IMR-90 (cell line): ENCODE measurements around the gene EXOC3L2. TPM values are rescaled to one million over a fixed set of nuclear protein-coding genes. Genes with fewer than 3 reads are reported as not detected.

ENCODE experiments used
- ATAC-seq: fragments of 200-7000 bp; cut with Tn5 transposase; 2 replicates; pipeline ENCODE4 v1.9.1; 2020; ENCODE audit warnings: low read depth, mild to moderate bottlenecking, moderate library complexity
- BruUV-seq: library from RNA; stranded (reverse); fragments of 400-500 nt; replicated peaks from 2 replicates; lab custom pipeline; 2021; lab: Mats Ljungman, UMichigan
- CTCF ChIA-PET: fragments of 300-600 bp; formaldehyde crosslinking; extraction: SDS; loops from one replicate; lab custom pipeline; 2021; ENCODE audit warnings: antibody characterized with exemption; lab: Yijun Ruan, JAX
- POLR2A ChIA-PET: fragments of 300-600 bp; sonication (Branson Sonifier 250); formaldehyde crosslinking; loops from one replicate; lab custom pipeline; 2022; ENCODE audit warnings: antibody characterized with exemption; ENCODE audit not compliant: unreplicated experiment; lab: Charles Lee
- DNase-seq: peaks from one replicate; pipeline ENCODE4 v3.0.0; 2013
- H2AFZ ChIP-seq: replicated peaks from 2 replicates; pipeline ENCODE3; 2013; ENCODE audit warnings: low read length, mild to moderate bottlenecking; ENCODE audit not compliant: poor library complexity
- H2AK5ac ChIP-seq: 2 replicates; pipeline ENCODE4 v1.6.1; 2013; ENCODE audit warnings: low read depth, low read length, inconsistent platforms
- H2AK9ac ChIP-seq: replicated peaks from 2 replicates; pipeline ENCODE3; 2013; ENCODE audit warnings: mild to moderate bottlenecking, low read depth, low read length, moderate library complexity; ENCODE audit not compliant: poor library complexity
- H2BK120ac ChIP-seq: 2 replicates; pipeline ENCODE4 v1.6.1; 2013; ENCODE audit warnings: low read depth, low read length, inconsistent platforms
- H2BK15ac ChIP-seq: 3 replicates; pipeline ENCODE4 v1.6.1; 2013; ENCODE audit warnings: low read depth, low read length, inconsistent platforms
- H2BK20ac ChIP-seq: 2 replicates; pipeline ENCODE4 v1.6.1; 2013; ENCODE audit warnings: low read depth, mild to moderate bottlenecking, inconsistent platforms, low read length, moderate library complexity
- H2BK5ac ChIP-seq: 2 replicates; pipeline ENCODE4 v1.6.1; 2013; ENCODE audit warnings: mild to moderate bottlenecking, low read depth, low read length, inconsistent platforms; ENCODE audit not compliant: poor library complexity, severe bottlenecking
- H3K14ac ChIP-seq: replicated peaks from 2 replicates; pipeline ENCODE4 v1.6.1; 2013; ENCODE audit warnings: low read depth, low read length, inconsistent platforms
- H3K18ac ChIP-seq: 2 replicates; pipeline ENCODE4 v1.6.1; 2013; ENCODE audit warnings: low read depth, low read length, control low read depth
- H3K23ac ChIP-seq: 2 replicates; pipeline ENCODE4 v1.6.1; 2013; ENCODE audit warnings: low read depth, low read length, inconsistent platforms
- H3K27ac ChIP-seq: 2 replicates; pipeline ENCODE4 v1.5.1; 2013; ENCODE audit warnings: mild to moderate bottlenecking, control low read depth, low read length; ENCODE audit not compliant: insufficient read depth
- H3K27me3 ChIP-seq: 2 replicates; pipeline ENCODE4 v1.6.1; 2013; ENCODE audit warnings: low read length; ENCODE audit not compliant: control insufficient read depth, insufficient read depth
- H3K36me3 ChIP-seq: 2 replicates; pipeline ENCODE4 v1.6.1; 2013; ENCODE audit warnings: low read length, mixed read lengths; ENCODE audit not compliant: control insufficient read depth, insufficient read depth
- H3K4ac ChIP-seq: 2 replicates; pipeline ENCODE4 v1.6.1; 2013; ENCODE audit warnings: low read depth, low read length, inconsistent platforms
- H3K4me1 ChIP-seq: 2 replicates; pipeline ENCODE4 v1.6.1; 2013; ENCODE audit warnings: low read length, mixed read lengths; ENCODE audit not compliant: control insufficient read depth, insufficient read depth
- H3K4me2 ChIP-seq: 2 replicates; pipeline ENCODE4 v1.6.1; 2013; ENCODE audit warnings: low read depth, mild to moderate bottlenecking, control low read depth, low read length, moderate library complexity
- H3K4me3 ChIP-seq: 2 replicates; pipeline ENCODE4 v1.5.1; 2013; ENCODE audit warnings: low read depth, mild to moderate bottlenecking, control low read depth, low read length, moderate library complexity; ENCODE audit not compliant: insufficient read depth
- H3K56ac ChIP-seq: 2 replicates; pipeline ENCODE4 v1.6.1; 2013; ENCODE audit warnings: low read length, inconsistent platforms; ENCODE audit not compliant: insufficient read depth; ENCODE audit errors: extremely low read depth
- H3K79me1 ChIP-seq, 2 experiments: 2 replicates each; pipeline ENCODE4 v1.6.1; 2013; ENCODE audit warnings: low read length in 2 of 2, inconsistent platforms in 1 of 2, low read depth in 1 of 2
- H3K9ac ChIP-seq: 2 replicates; pipeline ENCODE4 v1.6.1; 2013; ENCODE audit warnings: low read depth, low read length, control low read depth
- H3K9me1 ChIP-seq: 2 replicates; pipeline ENCODE4 v1.6.1; 2013; ENCODE audit warnings: low read length, inconsistent platforms; ENCODE audit not compliant: insufficient read depth
- H3K9me3 ChIP-seq: 2 replicates; pipeline ENCODE4 v1.6.1; 2013; ENCODE audit warnings: low read length; ENCODE audit not compliant: control insufficient read depth, insufficient read depth
- H4K20me1 ChIP-seq: 2 replicates; pipeline ENCODE4 v1.6.1; 2013; ENCODE audit warnings: low read length, inconsistent platforms; ENCODE audit not compliant: insufficient read depth
- H4K5ac ChIP-seq: 2 replicates; pipeline ENCODE4 v1.6.1; 2013; ENCODE audit warnings: mild to moderate bottlenecking, low read depth, low read length, control low read depth
- H4K8ac ChIP-seq, 2 experiments: 2 replicates each; pipeline ENCODE4 v1.6.1; 2013; ENCODE audit warnings: low read depth in 2 of 2, low read length in 2 of 2, control low read depth in 1 of 2, inconsistent platforms in 1 of 2
- H4K91ac ChIP-seq: 2 replicates; pipeline ENCODE4 v1.6.1; 2013; ENCODE audit warnings: low read depth, low read length, inconsistent platforms; ENCODE audit not compliant: insufficient read depth
- BHLHE40 ChIP-seq: fragments of 150-350 bp; IDR thresholded peaks from 2 replicates; pipeline ENCODE4 v1.6.1; 2016; ENCODE audit warnings: mild to moderate bottlenecking, low read depth, low read length
- CEBPB ChIP-seq: IDR thresholded peaks from 2 replicates; pipeline ENCODE4 v1.6.1; 2012; ENCODE audit warnings: low read depth, low read length, improper control_type of control experiment
- CHD1 ChIP-seq: IDR thresholded peaks from 2 replicates; pipeline ENCODE4 v1.6.1; 2012; ENCODE audit warnings: low read depth, low read length, improper control_type of control experiment
- ELK1 ChIP-seq: fragments of 150-350 bp; IDR thresholded peaks from 2 replicates; pipeline ENCODE4 v1.6.1; 2016; ENCODE audit warnings: low read depth, mild to moderate bottlenecking, low read length, moderate library complexity, borderline replicate concordance
- FOS ChIP-seq: fragments of 150-350 bp; IDR thresholded peaks from 2 replicates; pipeline ENCODE4 v1.6.1; 2016; ENCODE audit warnings: low read depth, low read length
- MAFK ChIP-seq: IDR thresholded peaks from 2 replicates; pipeline ENCODE4 v1.6.1; 2012; ENCODE audit warnings: low read depth, low read length, improper control_type of control experiment
- MAZ ChIP-seq: IDR thresholded peaks from 2 replicates; pipeline ENCODE4 v1.6.1; 2012; ENCODE audit warnings: low read depth, mild to moderate bottlenecking, low read length, improper control_type of control experiment, moderate library complexity, borderline replicate concordance
- NFE2L2 ChIP-seq: fragments of 150-350 bp; IDR thresholded peaks from 2 replicates; pipeline ENCODE4 v1.6.1; 2016; ENCODE audit warnings: low read depth, mild to moderate bottlenecking, low read length
- POLR2A ChIP-seq: IDR thresholded peaks from 2 replicates; pipeline ENCODE4 v1.6.1; 2012; ENCODE audit warnings: mild to moderate bottlenecking, low read depth, low read length
- RAD21 ChIP-seq: IDR thresholded peaks from 2 replicates; pipeline ENCODE4 v1.6.1; 2012; ENCODE audit warnings: low read length, improper control_type of control experiment
- RCOR1 ChIP-seq: IDR thresholded peaks from 2 replicates; pipeline ENCODE4 v1.6.1; 2012; ENCODE audit warnings: mild to moderate bottlenecking, low read length, improper control_type of control experiment; ENCODE audit not compliant: insufficient replicate concordance
- RFX5 ChIP-seq: IDR thresholded peaks from 2 replicates; pipeline ENCODE4 v1.8.0; 2012; ENCODE audit warnings: low read depth, mild to moderate bottlenecking, low read length, moderate library complexity
- SMC3 ChIP-seq: fragments of 150-350 bp; IDR thresholded peaks from 2 replicates; pipeline ENCODE4 v1.6.1; 2016; ENCODE audit warnings: low read depth, mild to moderate bottlenecking, antibody characterized with exemption, low read length, moderate library complexity
- USF2 ChIP-seq: fragments of 150-350 bp; IDR thresholded peaks from 2 replicates; pipeline ENCODE4 v1.6.1; 2017; ENCODE audit warnings: mild to moderate bottlenecking, antibody characterized with exemption, low read length, low read depth
- WGBS, 2 experiments: methylation state at CpG; one replicate each; pipeline versions ENCODE4 v1.1.5 to v1.1.7; 2013; ENCODE audit warnings: missing lambda C conversion rate in 2 of 2; ENCODE audit not compliant: insufficient read length in 1 of 2; ENCODE audit errors: extremely low coverage in 2 of 2; 5-methylcytosine and 5-hydroxymethylcytosine counted together
- dilution Hi-C: fragments of 300-500 bp; cut with HindIII; formaldehyde crosslinking; loops from one replicate; pipeline ENCODE4 v1.14.3; 2018; ENCODE audit warnings: low sequenced_read_pairs; ENCODE audit not compliant: unreplicated experiment
- in situ Hi-C: fragments of 300-500 bp; cut with MboI; formaldehyde crosslinking; loops from 3 replicates; pipeline ENCODE4 v1.14.3; 2019; ENCODE audit warnings: low sequenced_read_pairs, inconsistent platforms, mixed read lengths
- intact Hi-C: fragments of 100-400 bp; cut with micrococcal nuclease; formaldehyde crosslinking; loops from 2 replicates; pipeline ENCODE4 v1.10.0; 2022
- polyA plus RNA-seq, 3 experiments: library from polyadenylated mRNA; depleted of rRNA; stranded (reverse); fragments of >200 nt; gene quantifications; 2 replicates each; pipeline ENCODE4 v1.2.3, GENCODE V29; 2012; ENCODE audit warnings: low replicate concordance in 1 of 3
- total RNA-seq: library from RNA; depleted of rRNA; stranded (reverse); fragments of >200 nt; gene quantifications from 2 replicates; pipeline ENCODE4 v1.2.3, GENCODE V29; 2012

The EXOC3L2 gene
- total and polyA plus RNA-seq, 2 of the 4 experiments (the other 2 are of a cell fraction) = 0.03 TPM; not detected in 1

GRCh38 chr19:45222724-45223123 lies 22.5 kb downstream of the EXOC3L2 start:
- Histone ChIP-seq H3K4ac (no peak overlapping the region), H3K9ac (no peak overlapping the region), H3K27me3 (peaks cover 41% of the 10 kb centered on the region), H4K5ac (no peak overlapping the region), H2BK20ac (no peak overlapping the region), H2BK120ac (no peak overlapping the region), H3K14ac (no peak overlapping the region), H2BK5ac (no peak overlapping the region), H3K18ac (no peak overlapping the region), H2AK5ac (no peak overlapping the region), H4K20me1 (no peaks in the 10 kb centered on the region; the same call in 1 of the 2 replicates), H2BK15ac (no peak overlapping the region), H3K4me3 (no peak overlapping the region), H3K9me1 (no peaks in the 10 kb centered on the region), H3K9me3 (no peaks in the 10 kb centered on the region), H3K79me1 (no peaks in the 10 kb centered on the region), H2AFZ (no peak overlapping the region), H3K56ac (no peak overlapping the region), H3K4me1 (no peaks in the 10 kb centered on the region), H3K27ac (no peak overlapping the region), H4K8ac (no peak overlapping the region), H3K36me3 (no peaks in the 10 kb centered on the region), H2AK9ac (no peak overlapping the region), H3K23ac (no peak overlapping the region), H4K91ac (no peak overlapping the region), H3K4me2 (no peak overlapping the region)
- dilution Hi-C loops (no loop called here), in situ Hi-C loops (no loop called here), intact Hi-C loops (no loop called here)
- ChIA-PET CTCF (no interaction called here), POLR2A (no interaction called here)
- WGBS, 2 experiments = 100% methylated on average over 1 of the region's 6 CpGs; no CpG with 5 or more reads in 1 of the 2 experiments
- DNase-seq (no peak), ATAC-seq (no peak)
- no peak for TF ChIP-seq RAD21
- TF ChIP-seq RCOR1 = no peak
- TF ChIP-seq USF2 = no peak
- no peak for TF ChIP-seq SMC3
- no peak for TF ChIP-seq FOS
- no peak for TF ChIP-seq POLR2A
- no peak for TF ChIP-seq MAFK
- no peak for TF ChIP-seq ELK1
- TF ChIP-seq CEBPB = no peak
- no peak for TF ChIP-seq RFX5
- TF ChIP-seq MAZ = no peak
- no peak for TF ChIP-seq NFE2L2
- TF ChIP-seq BHLHE40 = no peak
- no peak for TF ChIP-seq CHD1
- BruUV-seq = no TSS peak
